GM12878 (cell line): ENCODE measurements around the gene BLOC1S2. TPM values are rescaled to one million over a fixed set of nuclear protein-coding genes. Genes with fewer than 3 reads are reported as not detected.

Experiments used
- ATAC-seq: fragments of 200-7000 bp; cut with Tn5 transposase; 3 replicates; pipeline ENCODE4 v1.9.1; 2020; ENCODE audit warnings: mild to moderate bottlenecking, moderate library complexity
- BruUV-seq: library from RNA; stranded (reverse); fragments of 400-500 nt; replicated peaks from 2 replicates; lab custom pipeline; 2021; lab: Mats Ljungman, UMichigan
- CTCF ChIA-PET: fragments of 300-600 bp; sonication (Branson Sonifier 250); formaldehyde crosslinking; extraction: SDS; loops from one replicate; lab custom pipeline; 2021; ENCODE audit warnings: inconsistent platforms; lab: Yijun Ruan, JAX
- POLR2A ChIA-PET: fragments of 350-600 bp; formaldehyde crosslinking; extraction: SDS; loops from one replicate; lab custom pipeline; 2021; ENCODE audit warnings: inconsistent platforms; lab: Charles Lee
- RAD21 ChIA-PET: fragments of 300-600 bp; sonication (Branson Sonifier 250); formaldehyde crosslinking; loops from one replicate; lab custom pipeline; 2023; ENCODE audit warnings: antibody characterized with exemption; ENCODE audit not compliant: unreplicated experiment; lab: Charles Lee
- SMC1A ChIA-PET: fragments of 300-600 bp; sonication (Branson Sonifier 250); formaldehyde crosslinking; loops from one replicate; lab custom pipeline; 2023; ENCODE audit not compliant: unreplicated experiment, uncharacterized antibody; lab: Charles Lee
- DNase-seq: peaks from one replicate; pipeline ENCODE4 v3.0.0-alpha.2; 2011; ENCODE audit warnings: low read depth, low spot score
- FAIRE-seq: peaks from 3 replicates; lab custom pipeline; 2011; peaks lifted over from hg19 to GRCh38; lab: Jason Lieb, UNC
- H2AFZ ChIP-seq: 2 replicates; pipeline ENCODE4 v1.6.0; 2011; ENCODE audit warnings: low read depth, low read length, control low read depth; ENCODE audit not compliant: control insufficient read depth
- H3K27ac ChIP-seq: 2 replicates; pipeline ENCODE4 v1.5.1; 2011; ENCODE audit warnings: control low read depth; ENCODE audit not compliant: control insufficient read depth, insufficient read depth
- H3K27me3 ChIP-seq, 2 experiments: replicated peaks in 1 of 2; 2 replicates each; pipeline versions ENCODE4 v1.6.0 to v1.6.1; 2011; ENCODE audit warnings: low read length in 1 of 2; ENCODE audit not compliant: control insufficient read depth in 2 of 2, insufficient read depth in 2 of 2
- H3K36me3 ChIP-seq, 2 experiments: 2 replicates each; pipeline ENCODE4 v1.5.1; 2011; ENCODE audit warnings: low read length in 1 of 2; ENCODE audit not compliant: control insufficient read depth in 2 of 2, insufficient read depth in 2 of 2
- H3K4me1 ChIP-seq: 2 replicates; pipeline ENCODE4 v1.6.1; 2011; ENCODE audit warnings: mild to moderate bottlenecking, low read length, moderate library complexity, mixed read lengths; ENCODE audit not compliant: control insufficient read depth, insufficient read depth
- H3K4me2 ChIP-seq: 2 replicates; pipeline ENCODE4 v1.6.0; 2011; ENCODE audit warnings: control low read depth; ENCODE audit not compliant: control insufficient read depth, insufficient read depth
- H3K4me3 ChIP-seq: fragments of 200-600 bp; sonication (generic); 2 replicates; pipeline ENCODE4 v1.5.1; 2016
- H3K79me2 ChIP-seq: 2 replicates; pipeline ENCODE4 v1.6.0; 2011; ENCODE audit warnings: low read length; ENCODE audit not compliant: control insufficient read depth, insufficient read depth
- H3K9ac ChIP-seq: 2 replicates; pipeline ENCODE4 v1.8.0; 2011; ENCODE audit warnings: low read length, control low read depth, mixed read lengths; ENCODE audit not compliant: control insufficient read depth, insufficient read depth
- H3K9me3 ChIP-seq: replicated peaks from 3 replicates; pipeline ENCODE4 v1.5.1; 2011; ENCODE audit warnings: mild to moderate bottlenecking, low read length; ENCODE audit not compliant: control insufficient read depth, insufficient read depth
- H4K20me1 ChIP-seq: 2 replicates; pipeline ENCODE4 v1.6.0; 2011; ENCODE audit not compliant: control insufficient read depth, insufficient read depth
- JUNB ChIP-seq: IDR thresholded peaks from 2 replicates; pipeline ENCODE4 v1.6.1; 2016; ENCODE audit warnings: antibody characterized with exemption, mild to moderate bottlenecking
- KAT2A ChIP-seq: conservative IDR thresholded peaks from 2 replicates; pipeline ENCODE4 v1.6.1; 2011; ENCODE audit warnings: low read depth, low read length; ENCODE audit not compliant: control insufficient read depth
- MTA2 ChIP-seq: fragments of 450-650 bp; IDR thresholded peaks from 2 replicates; pipeline ENCODE4 v1.6.1; 2016; ENCODE audit warnings: low read depth, mild to moderate bottlenecking, moderate library complexity
- MYB ChIP-seq: fragments of 150-350 bp; IDR thresholded peaks from 2 replicates; pipeline ENCODE4 v1.6.1; 2014; ENCODE audit warnings: mild to moderate bottlenecking, low read depth, low read length, borderline replicate concordance
- NR2F1 ChIP-seq: fragments of 450-650 bp; conservative IDR thresholded peaks from 2 replicates; pipeline ENCODE4 v1.6.1; 2017; ENCODE audit warnings: mild to moderate bottlenecking
- POLR2AphosphoS2 ChIP-seq: IDR thresholded peaks from 2 replicates; pipeline ENCODE4 v1.6.1; 2011; ENCODE audit warnings: low read depth, mild to moderate bottlenecking, low read length, improper control_type of control experiment, moderate library complexity
- RBBP5 ChIP-seq: fragments of 200-600 bp; sonication (generic); conservative IDR thresholded peaks from 2 replicates; pipeline ENCODE4 v1.6.1; 2016
- RFX5 ChIP-seq: IDR thresholded peaks from 2 replicates; pipeline ENCODE4 v1.6.1; 2011; ENCODE audit warnings: low read depth, low read length, improper control_type of control experiment
- SMARCA5 ChIP-seq: fragments of 450-650 bp; IDR thresholded peaks from 2 replicates; pipeline ENCODE4 v1.6.1; 2017; ENCODE audit warnings: mild to moderate bottlenecking
- ZNF207 ChIP-seq: fragments of 450-650 bp; IDR thresholded peaks from 2 replicates; pipeline ENCODE4 v1.6.1; 2014; ENCODE audit warnings: antibody characterized with exemption, mild to moderate bottlenecking, borderline replicate concordance
- ZNF384 ChIP-seq: IDR thresholded peaks from 2 replicates; pipeline ENCODE4 v1.6.1; 2012; ENCODE audit warnings: low read depth, mild to moderate bottlenecking, low read length, improper control_type of control experiment, borderline replicate concordance
- WGBS: methylation state at CpG from one replicate; pipeline ENCODE4 v1.1.6; 2016; ENCODE audit warnings: low lambda C conversion rate; ENCODE audit not compliant: insufficient replicate concordance, insufficient coverage; ENCODE audit errors: missing lambda C conversion rate; 5-methylcytosine and 5-hydroxymethylcytosine counted together
- in situ Hi-C: fragments of 300-500 bp; cut with MboI; formaldehyde crosslinking; loops from 9 replicates; pipeline ENCODE4 v1.14.3; 2018; ENCODE audit warnings: mixed read lengths
- intact Hi-C: fragments of 100-400 bp; cut with micrococcal nuclease; formaldehyde crosslinking; loops from one replicate; pipeline ENCODE4 v1.14.2; 2022; ENCODE audit not compliant: unreplicated experiment
- polyA plus RNA-seq, 11 experiments: library from polyadenylated mRNA; depleted of rRNA in 4 of 11; unstranded in 6 of 11; stranded (reverse) in 5 of 11; fragments of >200 nt; fragmentation: Nextera tagmentation in 4 of 11; fragmentation: Illumina TruSeq in 1 of 11; extraction: Ambion mirVana in 4 of 11; extraction: Trizol in 1 of 11; gene quantifications; 1 replicate in 1 of 11; 2 replicates in 10 of 11; pipeline versions ENCODE4 v1.2.1 to v1.2.3, GENCODE V29; 2011 to 2016; ENCODE audit warnings: inconsistent platforms in 2 of 11, missing spikeins in 2 of 11, low read depth in 1 of 11
- total RNA-seq, 4 experiments: library from RNA; depleted of rRNA in 3 of 4; stranded (reverse); fragments of >200 nt in 3 of 4; fragmentation: Illumina TruSeq in 1 of 4; extraction: Trizol in 1 of 4; gene quantifications; 2 replicates each; pipeline versions ENCODE4 v1.2.1 to v1.2.3, GENCODE V29; 2013 to 2021
- TF ChIP-seq, protein P1 (sequence below): IDR thresholded peaks from 2 replicates; pipeline ENCODE4 v1.6.1; 2011; ENCODE audit warnings: low read depth, low read length, improper control_type of control experiment, borderline replicate concordance
- TF ChIP-seq, protein P2 (sequence below), 3 experiments: IDR thresholded peaks in 2 of 3; conservative IDR thresholded peaks in 1 of 3; 2 replicates each; pipeline ENCODE4 v1.5.1; 2011; ENCODE audit warnings: low read depth in 3 of 3, low read length in 3 of 3, mild to moderate bottlenecking in 3 of 3, control low read depth in 2 of 3, moderate library complexity in 2 of 3, inconsistent platforms in 1 of 3, mixed read lengths in 1 of 3; ENCODE audit not compliant: control insufficient read depth in 2 of 3, insufficient read depth in 1 of 3; ENCODE audit errors: extremely low read depth in 1 of 3

BLOC1S2 gene
- total and polyA plus RNA-seq, 10 of the 15 experiments (the other 5 are each of a cell fraction or from before 2014, with no cell fraction given) = 58.6 to 164 (median 79.5) TPM

DNA sequence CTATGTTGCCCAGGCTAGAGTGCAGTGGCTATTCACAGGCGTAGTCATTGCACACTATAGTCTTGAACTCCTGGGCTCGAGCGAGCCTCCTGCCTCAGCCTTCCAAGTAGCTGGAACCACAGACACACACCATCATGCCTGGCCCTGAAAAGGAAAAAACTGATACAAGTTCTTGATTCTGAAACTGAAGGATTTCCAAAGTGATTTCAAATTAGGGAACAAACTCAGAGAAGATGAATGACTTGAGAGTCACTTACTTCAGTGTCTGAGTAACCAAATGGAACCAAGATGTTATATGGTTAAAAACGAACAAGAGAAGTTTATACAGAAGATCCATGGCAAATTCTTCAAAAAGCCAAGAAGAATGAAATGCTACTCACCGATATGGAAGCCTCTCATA lies 33.4 kb downstream of the BLOC1S2 start:
- no peak overlapping the region for H3K27ac ChIP-seq
- ChIA-PET SMC1A (interaction anchor here (1.0 kb wide), 1 partner anchor 74 kb away, joined by 3 read pairs; no protein-coding TSS in a partner anchor), RAD21 (no interaction called here), POLR2A (interaction anchor here (0.6 to 0.8 kb wide), 2 partner anchors 81 to 340 kb away, joined by 4 to 7 read pairs; no protein-coding TSS in a partner anchor), CTCF (no interaction called here)
- in situ Hi-C loops (no loop called here), intact Hi-C loops (no loop called here)
- DNase-seq (no peak), FAIRE-seq (no peak), ATAC-seq (no peak)
- H3K79me2 ChIP-seq = no peaks in the 10 kb centered on the region
- peaks cover 18 to 22% of the 10 kb centered on the region in 2 experiments for H3K36me3 ChIP-seq
- H2AFZ ChIP-seq = no peak overlapping the region
- TF ChIP-seq JUNB (no peak), KAT2A (no peak), RFX5 (no peak), POLR2AphosphoS2 (no peak), SMARCA5 (no peak), ZNF207 (no peak), MYB (no peak), MTA2 (no peak), ZNF384 (no peak), NR2F1 (no peak), RBBP5 (no peak)
- TF ChIP-seq, protein P1, sequence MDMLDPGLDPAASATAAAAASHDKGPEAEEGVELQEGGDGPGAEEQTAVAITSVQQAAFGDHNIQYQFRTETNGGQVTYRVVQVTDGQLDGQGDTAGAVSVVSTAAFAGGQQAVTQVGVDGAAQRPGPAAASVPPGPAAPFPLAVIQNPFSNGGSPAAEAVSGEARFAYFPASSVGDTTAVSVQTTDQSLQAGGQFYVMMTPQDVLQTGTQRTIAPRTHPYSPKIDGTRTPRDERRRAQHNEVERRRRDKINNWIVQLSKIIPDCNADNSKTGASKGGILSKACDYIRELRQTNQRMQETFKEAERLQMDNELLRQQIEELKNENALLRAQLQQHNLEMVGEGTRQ = no peak
- TF ChIP-seq, protein P2, sequence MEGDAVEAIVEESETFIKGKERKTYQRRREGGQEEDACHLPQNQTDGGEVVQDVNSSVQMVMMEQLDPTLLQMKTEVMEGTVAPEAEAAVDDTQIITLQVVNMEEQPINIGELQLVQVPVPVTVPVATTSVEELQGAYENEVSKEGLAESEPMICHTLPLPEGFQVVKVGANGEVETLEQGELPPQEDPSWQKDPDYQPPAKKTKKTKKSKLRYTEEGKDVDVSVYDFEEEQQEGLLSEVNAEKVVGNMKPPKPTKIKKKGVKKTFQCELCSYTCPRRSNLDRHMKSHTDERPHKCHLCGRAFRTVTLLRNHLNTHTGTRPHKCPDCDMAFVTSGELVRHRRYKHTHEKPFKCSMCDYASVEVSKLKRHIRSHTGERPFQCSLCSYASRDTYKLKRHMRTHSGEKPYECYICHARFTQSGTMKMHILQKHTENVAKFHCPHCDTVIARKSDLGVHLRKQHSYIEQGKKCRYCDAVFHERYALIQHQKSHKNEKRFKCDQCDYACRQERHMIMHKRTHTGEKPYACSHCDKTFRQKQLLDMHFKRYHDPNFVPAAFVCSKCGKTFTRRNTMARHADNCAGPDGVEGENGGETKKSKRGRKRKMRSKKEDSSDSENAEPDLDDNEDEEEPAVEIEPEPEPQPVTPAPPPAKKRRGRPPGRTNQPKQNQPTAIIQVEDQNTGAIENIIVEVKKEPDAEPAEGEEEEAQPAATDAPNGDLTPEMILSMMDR (IDR thresholded peaks at IDR 0.05 in 2 of 3, conservative IDR thresholded peaks at IDR 0.05 in 1 of 3; ENCODE audit: control insufficient read depth in 2 of 3, extremely low read depth in 1 of 3, insufficient read depth in 1 of 3, low read depth in 3 of 3, low read length in 3 of 3) = no peak
- H4K20me1 ChIP-seq = no peaks in the 10 kb centered on the region
- no peaks in the 10 kb centered on the region for H3K9me3 ChIP-seq
- no peak overlapping the region for H3K9ac ChIP-seq
- no peak overlapping the region for H3K4me2 ChIP-seq
- H3K4me1 ChIP-seq = no peaks in the 10 kb centered on the region
- H3K4me3 ChIP-seq = no peak overlapping the region
- no TSS peak for BruUV-seq
- no peaks in the 10 kb centered on the region for H3K27me3 ChIP-seq
- 98% methylated on average over 5 of the region's 5 CpGs for WGBS
